ENCODE data around the gene PXT1.
"Not testable (repeated sequence)": the region's sequence is repeated elsewhere in the genome, so short reads cannot be mapped to it uniquely, and the experiment has no call there.

Gene PXT1

DNA sequence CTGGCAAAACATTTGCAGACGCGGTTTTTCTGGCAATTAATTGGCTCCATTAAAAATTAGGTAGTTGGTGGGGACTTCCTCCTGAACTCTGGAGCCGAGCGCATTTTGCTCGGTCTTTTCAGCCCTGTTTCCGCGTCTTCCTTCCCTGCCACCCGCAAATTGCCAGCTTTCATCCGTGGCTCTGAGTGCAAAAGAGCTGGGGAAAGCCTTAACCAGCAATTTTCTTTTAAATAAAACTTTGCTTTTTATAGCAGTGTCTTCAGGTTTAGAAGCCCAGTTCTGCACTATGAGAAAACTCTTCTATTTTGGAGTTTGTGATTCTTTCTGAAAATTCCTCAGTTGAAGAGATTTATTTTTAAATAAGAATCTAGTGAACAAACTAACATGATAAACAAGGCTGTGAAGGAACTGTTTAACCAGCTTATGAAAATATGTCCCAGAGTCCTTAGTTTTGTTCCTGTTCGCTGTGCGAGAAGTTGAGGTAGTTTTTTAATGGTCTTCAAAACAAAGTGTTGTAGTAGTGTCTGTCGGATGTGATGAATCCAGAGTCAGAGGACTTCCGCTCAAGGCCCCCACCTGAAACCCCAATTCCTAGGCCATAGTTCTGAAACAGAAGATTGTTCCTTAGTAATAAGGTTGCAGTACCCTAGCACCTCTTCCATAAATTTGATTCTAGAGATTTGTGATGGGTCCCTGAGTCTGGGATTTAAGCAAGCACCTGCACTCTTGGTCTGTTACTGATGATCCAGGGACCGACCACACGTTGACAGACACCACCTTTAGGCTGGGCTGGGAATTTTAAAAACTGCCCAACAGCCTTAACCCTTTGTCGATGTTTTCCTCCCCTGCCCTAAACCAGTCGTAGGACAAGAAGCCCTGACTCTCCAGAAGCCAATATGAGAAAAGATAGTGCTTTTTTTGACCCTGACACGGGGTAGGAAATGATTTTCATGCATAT, 1.1 kb upstream of the PXT1 start:
- DNase-seq (ENCODE audit: low spot score), result no peak

- no peak for DNase-seq (ENCODE audit: low spot score)
These were observed 467 bp downstream of the PXT1 start for GRCh38 chr6:36442103-36442670.

- peak; percentile 74 for DNase-seq (ENCODE audit: low spot score)
These were observed 1.3 kb downstream of the PXT1 start for GRCh38 chr6:36441307-36441894.

- no peak for DNase-seq (ENCODE audit: low spot score)
These were observed 6.2 kb downstream of the PXT1 start for GRCh38 chr6:36436466-36436865.

DNA sequence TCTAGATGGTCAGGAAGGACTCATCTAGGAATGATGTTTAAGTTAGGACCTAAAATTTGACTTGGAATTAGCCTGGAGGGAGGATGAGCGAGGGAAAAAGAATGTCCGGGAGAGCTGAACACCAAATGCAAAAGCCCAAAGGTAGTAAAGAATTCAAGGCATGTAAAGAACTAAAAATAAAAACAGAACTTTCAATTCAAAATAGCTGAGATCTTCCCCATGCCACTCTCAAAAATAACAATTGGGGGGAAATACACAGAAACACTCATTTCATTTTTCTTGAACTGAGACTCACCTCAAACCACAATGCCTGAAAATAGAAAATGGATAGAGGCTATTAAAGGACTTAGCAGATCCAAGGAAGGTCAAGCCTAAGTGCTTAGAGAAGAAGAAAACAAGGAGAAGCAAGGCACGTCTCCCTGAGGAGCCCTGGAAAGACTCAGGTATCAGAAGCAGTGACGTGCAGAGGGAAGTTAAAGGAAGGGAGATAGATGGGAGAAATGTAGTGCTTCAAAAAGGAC, 10.4 kb downstream of the PXT1 start:
- no peak for DNase-seq (ENCODE audit: low spot score)

GRCh38 chr6:36431197-36431596, 11.5 kb downstream of the PXT1 start:
- no peak for DNase-seq (ENCODE audit: low spot score)

DNA sequence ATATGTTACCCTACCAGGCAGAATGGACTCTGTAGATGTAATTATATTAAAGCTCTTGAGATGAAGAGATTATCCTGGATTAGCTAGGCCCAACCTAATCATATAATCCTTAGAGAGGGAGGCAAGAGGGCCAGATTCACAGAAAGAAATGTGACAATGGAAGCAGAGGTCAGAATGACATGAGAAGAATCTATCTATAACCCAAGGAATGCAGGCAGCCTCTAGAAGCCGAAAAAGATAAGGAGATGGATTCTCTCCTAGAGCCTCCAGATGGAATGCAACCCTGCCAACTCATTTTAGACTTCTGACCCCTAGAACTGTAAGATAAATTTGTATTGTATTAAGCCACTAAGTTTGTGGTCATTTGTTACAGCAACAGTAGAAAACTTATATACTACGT, 12.3 kb downstream of the PXT1 start:
- DNase-seq (ENCODE audit: low spot score), result no peak

- DNase-seq (ENCODE audit: low spot score), result no peak
These were observed 13.7 kb downstream of the PXT1 start for GRCh38 chr6:36428911-36429310.

- DNase-seq (ENCODE audit: low spot score), result no peak
These were observed 16.0 kb downstream of the PXT1 start for GRCh38 chr6:36426622-36427021.

DNA sequence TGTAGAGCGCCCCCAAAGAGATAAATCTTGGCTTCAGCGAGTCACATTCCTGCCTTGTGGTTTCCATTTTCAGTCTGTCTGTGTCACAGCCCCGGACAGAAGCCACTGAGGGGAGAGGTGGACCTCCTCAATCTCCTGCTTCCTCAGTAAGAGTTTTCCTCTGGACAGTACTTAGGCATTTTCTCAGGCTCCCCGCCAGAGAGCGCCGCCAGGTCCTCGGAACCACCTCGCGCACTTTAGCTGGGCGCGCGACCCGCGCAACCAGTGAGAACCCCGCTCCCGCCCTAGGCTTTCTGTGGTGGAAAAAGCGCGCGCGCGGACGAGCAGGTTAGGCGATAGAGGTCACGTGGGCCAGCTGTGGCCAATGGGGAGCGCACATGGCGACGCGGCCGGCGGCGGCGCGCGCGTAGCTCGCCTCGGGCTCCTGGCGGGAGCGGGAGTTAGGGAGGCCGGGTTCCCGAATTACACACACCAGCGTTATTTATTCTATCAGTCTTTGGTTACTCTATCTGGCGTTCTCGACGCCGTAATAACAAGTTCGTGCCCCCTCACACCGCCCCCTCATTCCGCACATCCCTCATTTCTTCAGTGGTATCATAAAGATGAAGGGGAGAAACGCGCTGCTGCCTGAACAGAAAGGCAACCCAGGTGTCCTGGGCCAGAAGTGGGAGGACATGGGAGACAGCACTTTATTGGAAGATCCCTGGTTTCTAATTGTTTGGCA, 19.4 kb downstream of the PXT1 start:
- DNase-seq (ENCODE audit: low spot score), result peak; percentile 99

GRCh38 chr6:36422714-36423100, 19.9 kb downstream of the PXT1 start:
- DNase-seq (ENCODE audit: low spot score), result no peak

GRCh38 chr6:36419310-36419709, 23.3 kb downstream of the PXT1 start:
- no peak for DNase-seq (ENCODE audit: low spot score)

GRCh38 chr6:36418558-36418957, 24.1 kb downstream of the PXT1 start:
- DNase-seq (ENCODE audit: low spot score), result no peak

DNA sequence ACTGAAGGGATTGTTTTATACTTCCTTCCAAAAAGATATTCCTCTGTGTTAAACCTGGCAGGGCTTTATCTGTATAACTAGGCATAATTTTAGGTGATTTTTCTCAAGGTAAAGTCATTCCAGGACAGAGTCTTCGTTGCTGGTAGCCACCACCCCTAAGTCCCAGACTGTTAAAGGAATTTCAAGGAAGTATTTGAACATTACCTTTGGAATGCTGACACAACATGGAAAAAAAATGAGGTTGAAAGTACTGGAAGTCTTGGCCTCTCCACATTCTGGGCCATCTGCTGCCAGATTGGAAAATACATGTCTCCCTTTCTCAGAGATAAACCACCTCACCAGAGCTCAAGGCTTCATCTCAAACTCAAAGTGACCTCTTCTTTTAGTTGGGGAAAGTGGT, 28.2 kb downstream of the PXT1 start:
- no peak for DNase-seq (ENCODE audit: low spot score)

DNA sequence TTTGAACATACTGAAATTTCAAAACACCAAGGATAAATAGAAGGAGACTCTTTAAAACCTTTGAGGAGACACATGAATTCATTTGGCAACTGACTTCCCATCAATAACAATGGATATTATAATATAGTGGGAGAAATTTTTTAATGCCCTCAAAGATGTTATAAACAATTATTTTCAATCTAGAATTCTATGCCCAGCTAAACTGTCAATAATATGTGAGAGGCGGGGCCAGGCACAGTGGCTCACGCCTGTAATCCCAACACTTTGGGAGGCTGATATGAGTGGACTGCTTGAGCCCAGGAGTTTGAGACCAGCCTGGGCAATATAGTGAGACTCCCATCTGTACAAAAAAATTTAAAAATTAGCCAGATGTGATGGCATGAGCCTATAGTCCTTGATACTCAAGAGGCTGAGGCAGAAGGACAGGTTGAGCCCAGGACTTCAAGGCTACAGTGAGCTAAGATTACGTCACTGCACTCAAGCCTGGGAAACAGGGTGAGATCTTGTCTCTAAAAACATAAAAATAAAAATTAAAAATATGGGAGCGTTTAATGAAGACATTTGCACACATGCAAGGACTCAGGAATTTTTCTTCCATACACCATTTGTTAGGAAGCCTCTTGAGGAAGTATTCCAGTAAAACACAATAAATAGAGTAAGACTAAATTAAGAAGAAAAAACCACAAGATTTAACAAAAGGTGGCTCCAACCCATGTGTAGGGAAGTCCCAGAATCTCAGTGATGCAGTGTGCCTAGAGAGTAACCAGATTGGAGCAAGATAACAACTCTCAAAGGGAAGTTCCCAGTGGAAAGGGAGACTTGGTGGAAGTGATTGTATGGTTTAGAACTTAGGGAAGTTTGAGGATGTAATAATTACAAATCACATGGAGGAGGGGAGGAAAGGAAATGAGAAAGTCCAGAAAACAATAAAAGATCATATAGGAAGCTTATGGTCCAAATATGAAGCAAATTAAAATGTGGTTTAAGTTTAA, 28.9 kb downstream of the PXT1 start:
- DNase-seq (ENCODE audit: low spot score), result no peak

GRCh38 chr6:36409718-36410117, 32.9 kb downstream of the PXT1 start:
- DNase-seq (ENCODE audit: low spot score), result not testable (repeated sequence)

- DNase-seq (ENCODE audit: low spot score), result no peak
These were observed 38.5 kb downstream of the PXT1 start for GRCh38 chr6:36404164-36404563.

GRCh38 chr6:36402481-36402880, 40.2 kb downstream of the PXT1 start:
- DNase-seq (ENCODE audit: low spot score), result no peak

GRCh38 chr6:36399970-36400369, 42.7 kb downstream of the PXT1 start:
- no peak for DNase-seq (ENCODE audit: low spot score)

GRCh38 chr6:36392621-36393020, 50.0 kb downstream of the PXT1 start:
- DNase-seq (ENCODE audit: low spot score), result no peak

GRCh38 chr6:36389353-36389752, 53.3 kb downstream of the PXT1 start:
- DNase-seq (ENCODE audit: low spot score), result no peak
